Thyroid gland (tissue), 4 donors: Measurements from ENCODE around the gene SUN2.

ENCODE experiments used
- POLR2A ChIP-seq, 2 donors: fragments of 450-650 bp; IDR thresholded peaks; one replicate each; pipeline ENCODE4 v1.6.1; 2017; ENCODE audit warnings: antibody characterized with exemption in 2 of 2, mild to moderate bottlenecking in 2 of 2, moderate library complexity in 1 of 2
- TF ChIP-seq, protein P1 (sequence below), 6 experiments: fragments of 200-600 bp in 3 of 6; fragments of 450-650 bp in 3 of 6; sonication (generic) in 3 of 6; IDR thresholded peaks; one replicate each; pipeline ENCODE4 v1.5.1; 2016 to 2019; ENCODE audit warnings: antibody characterized with exemption in 6 of 6, mild to moderate bottlenecking in 2 of 6, inconsistent platforms in 1 of 6, moderate library complexity in 1 of 6

DNA sequence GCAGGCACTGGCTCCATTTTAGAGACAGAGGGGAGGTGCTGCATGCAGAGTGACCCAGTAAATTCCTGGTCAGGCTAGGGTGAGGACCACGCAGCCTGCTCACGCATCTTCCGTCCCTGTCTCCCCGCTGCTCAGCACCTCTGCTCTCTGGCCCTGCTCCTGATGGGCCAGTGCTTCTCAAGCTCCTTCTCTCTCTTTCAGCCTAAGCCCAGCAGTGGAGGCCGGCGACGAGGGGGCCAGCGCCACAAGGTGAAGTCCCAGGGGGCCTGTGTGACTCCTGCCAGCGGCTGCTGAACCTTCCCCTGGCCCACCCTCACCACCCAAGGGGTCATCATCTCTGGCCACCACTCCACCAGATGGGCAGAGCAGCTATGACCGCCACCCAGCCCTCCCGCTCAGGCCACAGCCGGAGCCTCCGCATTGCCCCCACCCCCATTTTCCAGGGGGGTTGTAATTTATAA, 25.4 kb downstream of the SUN2 start:
- no peak for TF ChIP-seq POLR2A (IDR thresholded peaks at IDR 0.05)
- TF ChIP-seq, protein P1, sequence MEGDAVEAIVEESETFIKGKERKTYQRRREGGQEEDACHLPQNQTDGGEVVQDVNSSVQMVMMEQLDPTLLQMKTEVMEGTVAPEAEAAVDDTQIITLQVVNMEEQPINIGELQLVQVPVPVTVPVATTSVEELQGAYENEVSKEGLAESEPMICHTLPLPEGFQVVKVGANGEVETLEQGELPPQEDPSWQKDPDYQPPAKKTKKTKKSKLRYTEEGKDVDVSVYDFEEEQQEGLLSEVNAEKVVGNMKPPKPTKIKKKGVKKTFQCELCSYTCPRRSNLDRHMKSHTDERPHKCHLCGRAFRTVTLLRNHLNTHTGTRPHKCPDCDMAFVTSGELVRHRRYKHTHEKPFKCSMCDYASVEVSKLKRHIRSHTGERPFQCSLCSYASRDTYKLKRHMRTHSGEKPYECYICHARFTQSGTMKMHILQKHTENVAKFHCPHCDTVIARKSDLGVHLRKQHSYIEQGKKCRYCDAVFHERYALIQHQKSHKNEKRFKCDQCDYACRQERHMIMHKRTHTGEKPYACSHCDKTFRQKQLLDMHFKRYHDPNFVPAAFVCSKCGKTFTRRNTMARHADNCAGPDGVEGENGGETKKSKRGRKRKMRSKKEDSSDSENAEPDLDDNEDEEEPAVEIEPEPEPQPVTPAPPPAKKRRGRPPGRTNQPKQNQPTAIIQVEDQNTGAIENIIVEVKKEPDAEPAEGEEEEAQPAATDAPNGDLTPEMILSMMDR (IDR thresholded peaks at IDR 0.05), result no peak
